Posterior cingulate gyrus (tissue), 11 donors: Measurements from ENCODE around the gene DOC2A.

Experiments
- DNase-seq, 10 donors: peaks; one replicate each; pipeline versions ENCODE4 v3.0.0 to v3.0.0-alpha.2; 2020 to 2021; ENCODE audit warnings: mixed read lengths in 3 of 10
- intact Hi-C: fragments of 100-400 bp; cut with DNase I; formaldehyde crosslinking; loops from one replicate; pipeline ENCODE4 v1.15.1; 2023

DOC2A gene

GRCh38 chr16:29993191-29993902 lies 17.5 kb downstream of the DOC2A start:
- intact Hi-C loops = loop anchor here (10.0 kb wide), 1 partner anchor 179 kb away; the partner anchor contains the start of genes PAGR1 and PRRT2
- DNase-seq = peak in 2 of 10 donors; percentile 56 to 78

GRCh38 chr16:29992344-29992967 lies 18.4 kb downstream of the DOC2A start:
- intact Hi-C loops = loop anchor here (10.0 kb wide), 1 partner anchor 178 kb away; the partner anchor contains the start of genes PAGR1 and PRRT2
- DNase-seq = peak in 3 of 10 donors; percentile 53 to 66 (median 57)

DNA sequence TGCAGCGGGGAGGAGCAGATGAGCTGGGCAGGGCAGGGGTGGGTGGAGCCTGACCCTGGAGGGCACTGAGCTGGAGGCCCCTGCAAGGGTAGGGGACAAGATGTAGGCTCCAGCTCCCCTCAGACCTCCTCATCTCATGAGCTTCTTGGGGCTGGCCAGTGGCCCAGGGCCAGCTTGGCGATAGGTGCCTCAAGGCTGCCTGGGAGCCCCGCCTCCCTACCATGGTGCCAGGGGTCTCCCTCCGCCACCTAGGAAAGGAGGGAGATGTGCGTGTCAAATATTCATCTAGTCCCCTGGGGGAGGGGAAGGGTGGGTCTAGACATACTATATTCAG lies 19.3 kb downstream of the DOC2A start:
- peak in 2 of 10 donors; percentile 37 to 67 for DNase-seq
- intact Hi-C loops = loop anchor here (10.0 kb wide), 1 partner anchor 177 kb away; the partner anchor contains the start of genes PAGR1 and PRRT2

DNA sequence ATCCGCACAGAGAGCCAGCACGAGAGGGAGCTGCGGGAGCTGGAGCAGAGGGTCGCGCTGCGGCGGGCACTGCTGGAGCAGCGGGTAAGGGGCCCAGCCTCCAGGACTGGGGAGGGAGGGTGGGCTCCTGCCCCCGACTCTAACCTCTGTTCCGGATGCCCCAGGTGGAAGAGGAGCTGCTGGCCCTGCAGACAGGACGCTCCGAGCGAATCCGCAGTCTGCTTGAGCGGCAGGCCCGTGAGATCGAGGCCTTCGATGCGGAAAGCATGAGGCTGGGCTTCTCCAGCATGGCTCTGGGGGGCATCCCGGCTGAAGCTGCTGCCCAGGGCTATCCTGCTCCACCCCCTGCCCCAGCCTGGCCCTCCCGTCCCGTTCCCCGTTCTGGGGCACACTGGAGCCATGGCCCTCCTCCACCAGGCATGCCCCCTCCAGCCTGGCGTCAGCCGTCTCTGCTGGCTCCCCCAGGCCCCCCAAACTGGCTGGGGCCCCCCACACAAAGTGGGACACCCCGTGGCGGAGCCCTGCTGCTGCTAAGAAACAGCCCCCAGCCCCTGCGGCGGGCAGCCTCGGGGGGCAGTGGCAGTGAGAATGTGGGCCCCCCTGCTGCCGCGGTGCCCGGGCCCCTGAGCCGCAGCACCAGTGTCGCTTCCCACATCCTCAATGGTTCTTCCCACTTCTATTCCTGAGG lies 19.8 kb downstream of the DOC2A start:
- DNase-seq = peak in 3 of 10 donors; percentile 49 to 73 (median 67)
- intact Hi-C loops = loop anchor here (10.0 kb wide), 1 partner anchor 176 kb away; the partner anchor contains the start of genes PAGR1 and PRRT2

GRCh38 chr16:29990034-29990433 lies 20.8 kb downstream of the DOC2A start:
- peak in 2 of 10 donors; percentile 10 to 18 for DNase-seq
- intact Hi-C loops = loop anchor here (10.0 kb wide), 1 partner anchor 175 kb away; the partner anchor contains the start of genes PAGR1 and PRRT2

DNA sequence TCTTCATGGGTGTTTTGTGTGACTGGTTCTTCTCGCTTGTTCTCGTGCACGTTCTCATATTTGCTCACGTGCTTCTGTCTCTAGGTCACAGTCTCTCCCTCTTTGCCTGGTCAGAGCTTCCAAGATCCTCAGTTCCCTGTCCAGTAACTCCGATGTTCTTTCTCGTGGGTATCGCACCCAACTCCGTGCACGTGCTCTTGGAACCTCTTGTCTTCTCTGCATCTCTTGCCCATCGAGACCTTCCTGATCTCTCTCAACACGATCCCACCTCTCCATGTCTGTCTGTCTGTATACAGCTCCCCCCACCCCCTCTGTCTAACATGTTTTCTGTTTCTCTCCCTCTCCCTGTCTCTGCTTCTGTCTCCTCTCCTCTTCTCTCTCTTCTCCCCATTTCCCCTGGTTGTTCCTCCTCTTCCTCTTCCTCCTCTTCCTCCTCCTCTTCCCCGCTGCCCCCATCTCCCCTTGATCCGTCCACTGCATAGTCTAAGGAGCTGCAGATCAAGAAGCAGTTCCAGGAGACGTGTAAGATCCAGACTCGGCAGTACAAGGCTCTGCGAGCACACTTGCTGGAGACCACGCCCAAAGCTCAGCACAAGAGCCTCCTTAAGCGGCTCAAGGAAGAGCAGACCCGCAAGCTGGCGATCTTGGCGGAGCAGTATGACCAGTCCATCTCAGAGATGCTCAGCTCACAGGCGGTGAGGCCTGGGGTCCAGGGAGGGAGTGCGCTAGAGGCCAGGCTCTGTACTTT lies 21.5 kb downstream of the DOC2A start:
- DNase-seq = peak in 3 of 10 donors; percentile 15 to 43 (median 27)
- intact Hi-C loops = no loop called here

DNA sequence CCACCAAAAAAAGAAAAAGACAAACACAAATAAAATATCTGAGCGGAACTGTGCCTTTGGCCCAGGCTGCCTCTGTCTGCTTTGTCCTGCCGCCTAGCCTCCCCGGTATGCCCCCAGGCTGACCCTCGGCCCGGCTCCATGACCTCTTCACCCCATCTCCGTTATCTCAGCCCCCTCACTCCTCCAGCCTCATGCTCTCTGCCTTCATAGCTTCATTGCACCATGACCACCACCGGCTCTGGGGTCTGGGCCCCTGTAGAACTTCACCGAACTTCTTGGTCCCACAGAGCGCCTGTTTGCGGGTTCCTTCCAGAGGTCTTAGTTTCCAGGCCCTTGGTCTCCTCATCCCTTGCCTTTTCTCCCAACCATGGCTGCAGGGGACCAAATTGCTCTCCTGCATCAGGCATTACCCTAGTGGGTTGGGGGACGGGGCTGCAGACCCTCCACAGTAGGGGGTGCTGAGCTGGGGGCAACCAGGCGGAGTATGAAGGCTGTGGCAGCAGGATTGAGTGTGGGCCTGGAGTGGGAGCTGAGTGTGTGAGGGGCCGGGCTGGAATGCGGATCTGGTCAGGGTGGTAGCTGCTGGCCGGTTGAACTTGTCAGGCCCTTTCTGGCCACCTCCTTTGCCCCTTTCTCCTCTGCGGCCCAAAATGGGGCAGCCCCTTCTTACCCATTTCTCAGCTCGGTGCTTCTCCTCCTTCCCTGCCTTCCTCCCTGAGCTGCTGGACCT lies 22.3 kb downstream of the DOC2A start:
- DNase-seq = peak in 3 of 10 donors; percentile 22 to 66 (median 39)

DNA sequence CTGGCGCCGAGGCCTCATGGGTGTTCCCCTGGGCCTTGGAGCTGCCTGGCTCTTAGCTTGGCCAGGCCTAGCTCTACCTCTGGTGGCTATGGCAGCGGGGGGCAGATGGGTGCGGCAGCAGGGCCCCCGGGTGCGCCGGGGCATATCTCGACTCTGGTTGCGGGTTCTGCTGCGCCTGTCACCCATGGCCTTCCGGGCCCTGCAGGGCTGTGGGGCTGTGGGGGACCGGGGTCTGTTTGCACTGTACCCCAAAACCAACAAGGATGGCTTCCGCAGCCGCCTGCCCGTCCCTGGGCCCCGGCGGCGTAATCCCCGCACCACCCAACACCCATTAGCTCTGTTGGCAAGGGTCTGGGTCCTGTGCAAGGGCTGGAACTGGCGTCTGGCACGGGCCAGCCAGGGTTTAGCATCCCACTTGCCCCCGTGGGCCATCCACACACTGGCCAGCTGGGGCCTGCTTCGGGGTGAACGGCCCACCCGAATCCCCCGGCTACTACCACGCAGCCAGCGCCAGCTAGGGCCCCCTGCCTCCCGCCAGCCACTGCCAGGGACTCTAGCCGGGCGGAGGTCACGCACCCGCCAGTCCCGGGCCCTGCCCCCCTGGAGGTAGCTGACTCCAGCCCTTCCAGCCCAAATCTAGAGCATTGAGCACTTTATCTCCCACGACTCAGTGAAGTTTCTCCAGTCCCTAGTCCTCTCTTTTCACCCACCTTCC lies 23.3 kb downstream of the DOC2A start:
- intact Hi-C loops = no loop called here
- DNase-seq = peak in 3 of 10 donors; percentile 54 to 84 (median 61)

More for the DNA sequence above, 22.3 kb downstream of the DOC2A start:
- intact Hi-C loops = no loop called here

GRCh38 chr16:29986931-29987330 lies 23.9 kb downstream of the DOC2A start:
- intact Hi-C loops = no loop called here
- DNase-seq = peak in 3 of 10 donors; percentile 29 to 59 (median 34)

DNA sequence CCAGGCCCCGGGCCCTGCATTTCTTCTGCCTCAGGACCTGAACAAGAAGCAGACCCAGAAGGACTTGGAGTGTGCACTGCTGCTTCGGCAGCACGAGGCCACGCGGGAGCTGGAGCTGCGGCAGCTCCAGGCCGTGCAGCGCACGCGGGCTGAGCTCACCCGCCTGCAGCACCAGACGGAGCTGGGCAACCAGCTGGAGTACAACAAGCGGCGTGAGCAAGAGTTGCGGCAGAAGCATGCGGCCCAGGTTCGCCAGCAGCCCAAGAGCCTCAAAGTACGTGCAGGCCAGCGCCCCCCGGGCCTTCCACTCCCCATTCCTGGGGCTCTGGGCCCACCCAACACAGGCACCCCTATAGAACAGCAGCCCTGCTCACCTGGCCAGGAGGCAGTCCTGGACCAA lies 24.6 kb downstream of the DOC2A start:
- intact Hi-C loops = no loop called here
- peak in 3 of 10 donors; percentile 33 to 79 (median 71) for DNase-seq

DNA sequence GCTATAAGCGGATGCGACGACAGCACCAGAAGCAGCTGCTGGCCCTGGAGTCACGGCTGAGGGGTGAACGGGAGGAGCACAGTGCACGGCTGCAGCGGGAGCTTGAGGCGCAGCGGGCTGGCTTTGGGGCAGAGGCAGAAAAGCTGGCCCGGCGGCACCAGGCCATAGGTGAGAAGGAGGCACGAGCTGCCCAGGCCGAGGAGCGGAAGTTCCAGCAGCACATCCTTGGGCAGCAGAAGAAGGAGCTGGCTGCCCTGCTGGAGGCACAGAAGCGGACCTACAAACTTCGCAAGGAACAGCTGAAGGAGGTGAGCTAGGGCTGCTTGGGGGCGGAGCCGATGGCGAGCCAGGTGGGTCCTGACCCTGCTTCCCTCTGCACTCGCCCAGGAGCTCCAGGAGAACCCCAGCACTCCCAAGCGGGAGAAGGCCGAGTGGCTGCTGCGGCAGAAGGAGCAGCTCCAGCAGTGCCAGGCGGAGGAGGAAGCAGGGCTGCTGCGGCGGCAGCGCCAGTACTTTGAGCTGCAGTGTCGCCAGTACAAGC lies 25.5 kb downstream of the DOC2A start:
- peak in 3 of 10 donors; percentile 64 to 74 (median 67) for DNase-seq
- intact Hi-C loops = no loop called here

DNA sequence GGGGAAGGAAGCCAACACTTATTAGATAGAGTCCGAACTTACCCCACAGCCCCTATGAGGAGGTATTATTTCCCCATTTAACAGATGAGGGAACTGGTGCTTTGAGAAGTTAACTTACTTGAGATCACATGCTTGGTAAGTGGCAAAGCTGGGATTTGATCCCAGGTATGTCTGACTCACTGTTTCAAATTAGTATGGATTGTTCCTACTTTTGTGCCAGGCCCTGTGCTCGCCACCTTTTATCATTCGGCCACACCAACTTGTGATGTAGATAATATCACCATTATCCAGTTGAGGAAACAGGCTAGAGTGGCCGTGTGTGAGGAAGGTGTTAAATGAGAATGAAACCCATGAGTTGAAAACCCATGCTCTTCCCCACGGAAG lies 26.1 kb downstream of the DOC2A start:
- peak in 1 of 10 donors; percentile 0 for DNase-seq
- intact Hi-C loops = no loop called here

- DNase-seq = peak in 2 of 10 donors; percentile 14 to 35
- intact Hi-C loops = no loop called here
These were observed 26.6 kb downstream of the DOC2A start for GRCh38 chr16:29984137-29984763.

- DNase-seq = peak in 3 of 10 donors; percentile 28 to 46 (median 30)
- intact Hi-C loops = no loop called here
These were observed 27.2 kb downstream of the DOC2A start for GRCh38 chr16:29983420-29984136.

- intact Hi-C loops = no loop called here
- DNase-seq = peak in 3 of 10 donors; percentile 24 to 73 (median 56)
These were observed 28.0 kb downstream of the DOC2A start for GRCh38 chr16:29982560-29983419.

DNA sequence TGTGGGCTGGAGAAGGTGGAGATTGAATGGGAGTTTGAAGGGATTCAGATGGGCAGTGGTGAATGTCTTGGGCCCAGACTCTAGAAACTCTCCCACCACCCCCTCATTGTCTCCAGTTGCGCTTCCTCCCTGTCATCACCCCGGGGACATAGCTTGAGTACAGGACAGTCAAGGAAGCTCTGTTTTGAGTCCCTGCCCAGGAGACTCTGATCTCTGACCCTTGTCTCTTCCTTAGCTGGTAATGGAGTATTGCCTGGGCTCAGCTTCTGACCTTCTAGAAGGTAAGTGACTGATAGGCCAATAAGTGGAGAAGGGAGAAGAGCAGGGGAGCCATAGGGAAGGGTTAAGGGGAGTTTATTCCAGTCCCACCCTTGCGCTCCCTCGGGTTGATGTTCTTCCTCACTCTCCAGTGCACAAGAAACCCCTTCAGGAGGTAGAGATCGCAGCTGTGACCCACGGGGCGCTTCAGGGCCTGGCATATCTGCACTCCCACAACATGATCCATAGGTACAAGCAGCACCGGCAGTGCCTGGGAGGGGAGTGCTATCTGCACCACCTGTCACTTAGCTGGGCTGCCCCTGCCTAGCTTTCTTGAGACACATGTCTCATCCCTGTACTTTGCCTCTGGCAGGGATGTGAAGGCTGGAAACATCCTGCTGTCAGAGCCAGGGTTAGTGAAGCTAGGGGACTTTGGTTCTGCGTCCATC lies 32.1 kb downstream of the DOC2A start:
- intact Hi-C loops = no loop called here
- peak in 3 of 10 donors; percentile 35 to 57 (median 56) for DNase-seq
